Progenitor cell of endocrine pancreas (in vitro differentiated cells): Measurements from ENCODE around the gene C1orf94. TPM values are rescaled to one million over a fixed set of nuclear protein-coding genes. Genes with fewer than 3 reads are reported as not detected.

Source experiments
- DNase-seq: peaks from one replicate; pipeline ENCODE4 v3.0.0; 2021; ENCODE audit warnings: low spot score; ENCODE audit not compliant: unreplicated experiment
- H3K27ac Mint-ChIP-seq: 2 replicates; pipeline ENCODE4 v1.8.0; 2021; ENCODE audit warnings: mild to moderate bottlenecking, moderate library complexity, mixed read lengths
- H3K27me3 Mint-ChIP-seq: 2 replicates; pipeline ENCODE4 v1.8.0; 2021; ENCODE audit warnings: mixed read lengths
- H3K36me3 Mint-ChIP-seq: 2 replicates; pipeline ENCODE4 v1.8.0; 2022; ENCODE audit warnings: mixed read lengths; ENCODE audit not compliant: insufficient read depth
- H3K4me1 Mint-ChIP-seq: 2 replicates; pipeline ENCODE4 v1.8.0; 2021; ENCODE audit warnings: low read depth, mixed read lengths
- H3K4me3 Mint-ChIP-seq: 2 replicates; pipeline ENCODE4 v1.8.0; 2021; ENCODE audit warnings: low read depth, mild to moderate bottlenecking, moderate library complexity, mixed read lengths
- H3K9me3 Mint-ChIP-seq: 2 replicates; pipeline ENCODE4 v1.8.0; 2021; ENCODE audit warnings: low read depth, mixed read lengths
- CTCF ChIP-seq: fragments of 200-600 bp; sonication (generic); IDR thresholded peaks from one replicate; pipeline ENCODE4 v1.5.0; 2021; ENCODE audit warnings: antibody characterized with exemption, mild to moderate bottlenecking; ENCODE audit not compliant: unreplicated experiment
- total RNA-seq: library from RNA; stranded (reverse); gene quantifications from 2 replicates; pipeline ENCODE4 v1.2.1, GENCODE V29; 2021

The C1orf94 gene
- total RNA-seq, 1 donor from 2014 or later: not detected

GRCh38 chr1:34192621-34193020 lies 15.9 kb downstream of the C1orf94 start:
- no peak for DNase-seq
- Mint-ChIP-seq H3K9me3 (peaks cover 3% of the 10 kb centered on the region), H3K27ac (no peak overlapping the region), H3K4me1 (peaks cover 4% of the 10 kb centered on the region), H3K27me3 (peaks cover 25% of the 10 kb centered on the region), H3K4me3 (no peak overlapping the region), H3K36me3 (no peaks in the 10 kb centered on the region)
- no peak for TF ChIP-seq CTCF

- Mint-ChIP-seq H3K36me3 (no peaks in the 10 kb centered on the region), H3K27ac (no peak overlapping the region), H3K27me3 (peaks cover 25% of the 10 kb centered on the region), H3K9me3 (no peaks in the 10 kb centered on the region), H3K4me3 (no peak overlapping the region), H3K4me1 (no peaks in the 10 kb centered on the region)
- DNase-seq: no peak
- no peak for TF ChIP-seq CTCF
Observed at GRCh38 chr1:34199927-34200326, 23.2 kb downstream of the C1orf94 start.

- no peaks in the 10 kb centered on the region for H3K9me3 Mint-ChIP-seq
- H3K4me3 Mint-ChIP-seq: no peak overlapping the region
- DNase-seq: no peak
- no peaks in the 10 kb centered on the region for H3K36me3 Mint-ChIP-seq
- no peak overlapping the region for H3K27ac Mint-ChIP-seq
- H3K4me1 Mint-ChIP-seq: no peaks in the 10 kb centered on the region
- peaks cover 6% of the 10 kb centered on the region for H3K27me3 Mint-ChIP-seq
- no peak for TF ChIP-seq CTCF
Observed at GRCh38 chr1:34212673-34213072, 36.0 kb downstream of the C1orf94 start.

GRCh38 chr1:34213956-34214355 lies 37.2 kb downstream of the C1orf94 start:
- no peak for DNase-seq
- no peak overlapping the region for H3K4me3 Mint-ChIP-seq
- no peaks in the 10 kb centered on the region for H3K4me1 Mint-ChIP-seq
- H3K9me3 Mint-ChIP-seq: no peaks in the 10 kb centered on the region
- TF ChIP-seq CTCF: no peak
- H3K27me3 Mint-ChIP-seq: peaks cover 15% of the 10 kb centered on the region
- H3K36me3 Mint-ChIP-seq: no peaks in the 10 kb centered on the region
- H3K27ac Mint-ChIP-seq: no peak overlapping the region

GRCh38 chr1:34231441-34231840 lies 54.7 kb downstream of the C1orf94 start:
- no peak for TF ChIP-seq CTCF
- Mint-ChIP-seq H3K27ac (no peak overlapping the region), H3K4me3 (no peak overlapping the region)

More at GRCh38 chr1:34231441-34231840, 54.7 kb downstream of the C1orf94 start:
- Mint-ChIP-seq H3K36me3 (no peaks in the 10 kb centered on the region), H3K27me3 (peaks cover 31% of the 10 kb centered on the region), H3K9me3 (no peaks in the 10 kb centered on the region), H3K4me1 (peaks cover 4% of the 10 kb centered on the region)
- DNase-seq: no peak
